Astrocyte (in vitro differentiated cells and primary cell): ENCODE data around the gene MAT2B. TPM values are rescaled to one million over a fixed set of nuclear protein-coding genes. Genes with fewer than 3 reads are reported as not detected.

Experiments
- DNase-seq: peaks from one replicate; pipeline ENCODE4 v3.0.0-alpha.2; 2010; ENCODE audit warnings: low read depth
- FAIRE-seq: peaks from 2 replicates; lab custom pipeline; 2011; peaks lifted over from hg19 to GRCh38; lab: Jason Lieb, UNC
- H2AFZ ChIP-seq: 2 replicates; pipeline ENCODE4 v1.6.0; 2012; ENCODE audit warnings: low read depth, low read length, inconsistent platforms
- H3K27ac ChIP-seq: 2 replicates; pipeline ENCODE4 v1.5.1; 2011; ENCODE audit warnings: low read depth, low read length, inconsistent platforms
- H3K27me3 ChIP-seq: 2 replicates; pipeline ENCODE4 v1.6.0; 2011; ENCODE audit warnings: low read length, inconsistent platforms; ENCODE audit not compliant: insufficient read depth
- H3K36me3 ChIP-seq: 2 replicates; pipeline ENCODE4 v1.5.1; 2011; ENCODE audit warnings: low read length, inconsistent platforms; ENCODE audit not compliant: insufficient read depth
- H3K4me1 ChIP-seq: 2 replicates; pipeline ENCODE4 v1.5.1; 2011; ENCODE audit warnings: low read length, inconsistent platforms; ENCODE audit not compliant: insufficient read depth
- H3K4me2 ChIP-seq: 2 replicates; pipeline ENCODE4 v1.6.0; 2012; ENCODE audit warnings: low read length, inconsistent platforms
- H3K4me3 ChIP-seq: 2 replicates; pipeline ENCODE4 v1.5.1; 2011; ENCODE audit warnings: low read depth, mild to moderate bottlenecking, low read length, inconsistent platforms; ENCODE audit not compliant: insufficient read depth
- H3K79me2 ChIP-seq: 2 replicates; pipeline ENCODE4 v1.6.0; 2012; ENCODE audit warnings: mild to moderate bottlenecking, low read length, inconsistent platforms; ENCODE audit not compliant: insufficient read depth
- H3K9ac ChIP-seq: 2 replicates; pipeline ENCODE4 v1.6.0; 2012; ENCODE audit warnings: mild to moderate bottlenecking, low read length, inconsistent platforms
- H3K9me3 ChIP-seq: 2 replicates; pipeline ENCODE4 v1.5.1; 2012; ENCODE audit warnings: low read depth, mild to moderate bottlenecking, low read length, inconsistent platforms; ENCODE audit not compliant: insufficient read depth
- H4K20me1 ChIP-seq: 2 replicates; pipeline ENCODE4 v1.6.0; 2012; ENCODE audit warnings: low read length, inconsistent platforms; ENCODE audit not compliant: insufficient read depth
- H3K27ac Mint-ChIP-seq: one replicate; pipeline ENCODE4 v1.8.0; 2021; ENCODE audit warnings: mild to moderate bottlenecking, mixed read lengths; ENCODE audit not compliant: unreplicated experiment
- H3K27me3 Mint-ChIP-seq: one replicate; pipeline ENCODE4 v1.8.0; 2021; ENCODE audit warnings: low read depth, mixed read lengths; ENCODE audit not compliant: unreplicated experiment
- H3K36me3 Mint-ChIP-seq: one replicate; pipeline ENCODE4 v1.8.0; 2021; ENCODE audit warnings: low read depth, mixed read lengths; ENCODE audit not compliant: unreplicated experiment
- H3K4me1 Mint-ChIP-seq: one replicate; pipeline ENCODE4 v1.8.0; 2021; ENCODE audit warnings: low read depth, mixed read lengths; ENCODE audit not compliant: unreplicated experiment
- H3K4me3 Mint-ChIP-seq: one replicate; pipeline ENCODE4 v1.8.0; 2021; ENCODE audit warnings: mild to moderate bottlenecking, moderate library complexity, mixed read lengths; ENCODE audit not compliant: unreplicated experiment
- H3K9me3 Mint-ChIP-seq: one replicate; pipeline ENCODE4 v1.8.0; 2021; ENCODE audit warnings: mild to moderate bottlenecking, mixed read lengths; ENCODE audit not compliant: unreplicated experiment
- EZH2 ChIP-seq: IDR thresholded peaks from 2 replicates; pipeline ENCODE4 v1.6.1; 2012; ENCODE audit warnings: mild to moderate bottlenecking, low read length, inconsistent platforms; ENCODE audit not compliant: insufficient read depth
- total RNA-seq: library from RNA; stranded (reverse); gene quantifications from 2 replicates; pipeline ENCODE4 v1.2.1, GENCODE V29; 2021
- TF ChIP-seq, protein P1 (sequence below): IDR thresholded peaks from 2 replicates; pipeline ENCODE4 v1.5.1; 2011; ENCODE audit warnings: low read depth, mild to moderate bottlenecking, inconsistent platforms, low read length, moderate library complexity; ENCODE audit not compliant: insufficient read depth

Gene MAT2B
- total RNA-seq, 1 donor from 2014 or later, result 41.0 TPM

GRCh38 chr5:163506095-163506457, 657 bp downstream of the MAT2B start:
- FAIRE-seq, result no peak
- Histone ChIP-seq H3K9me3 (no peaks in the 10 kb centered on the region), H3K36me3 (no peaks in the 10 kb centered on the region), H3K9ac (peak overlapping the region; percentile 96), H2AFZ (no peak overlapping the region), H3K4me1 (peaks cover 35% of the 10 kb centered on the region), H3K27ac (peak overlapping the region; percentile 85), H3K79me2 (peaks cover 54% of the 10 kb centered on the region), H3K4me3 (peak overlapping the region; percentile 97), H3K4me2 (peak overlapping the region; percentile 97), H3K27me3 (no peaks in the 10 kb centered on the region), H4K20me1 (peaks cover 40% of the 10 kb centered on the region)
- no peaks in the 10 kb centered on the region for H3K9me3 Mint-ChIP-seq
- no peaks in the 10 kb centered on the region for H3K27me3 Mint-ChIP-seq
- DNase-seq, result no peak
- H3K36me3 Mint-ChIP-seq, result no peaks in the 10 kb centered on the region
- H3K4me3 Mint-ChIP-seq, result peak overlapping the region; percentile 94
- peak overlapping the region; percentile 83 for H3K27ac Mint-ChIP-seq
- TF ChIP-seq, protein P1, sequence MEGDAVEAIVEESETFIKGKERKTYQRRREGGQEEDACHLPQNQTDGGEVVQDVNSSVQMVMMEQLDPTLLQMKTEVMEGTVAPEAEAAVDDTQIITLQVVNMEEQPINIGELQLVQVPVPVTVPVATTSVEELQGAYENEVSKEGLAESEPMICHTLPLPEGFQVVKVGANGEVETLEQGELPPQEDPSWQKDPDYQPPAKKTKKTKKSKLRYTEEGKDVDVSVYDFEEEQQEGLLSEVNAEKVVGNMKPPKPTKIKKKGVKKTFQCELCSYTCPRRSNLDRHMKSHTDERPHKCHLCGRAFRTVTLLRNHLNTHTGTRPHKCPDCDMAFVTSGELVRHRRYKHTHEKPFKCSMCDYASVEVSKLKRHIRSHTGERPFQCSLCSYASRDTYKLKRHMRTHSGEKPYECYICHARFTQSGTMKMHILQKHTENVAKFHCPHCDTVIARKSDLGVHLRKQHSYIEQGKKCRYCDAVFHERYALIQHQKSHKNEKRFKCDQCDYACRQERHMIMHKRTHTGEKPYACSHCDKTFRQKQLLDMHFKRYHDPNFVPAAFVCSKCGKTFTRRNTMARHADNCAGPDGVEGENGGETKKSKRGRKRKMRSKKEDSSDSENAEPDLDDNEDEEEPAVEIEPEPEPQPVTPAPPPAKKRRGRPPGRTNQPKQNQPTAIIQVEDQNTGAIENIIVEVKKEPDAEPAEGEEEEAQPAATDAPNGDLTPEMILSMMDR, result no peak
- TF ChIP-seq EZH2, result no peak
- H3K4me1 Mint-ChIP-seq, result peaks cover 16% of the 10 kb centered on the region

- peak overlapping the region; percentile 97 for H3K4me3 ChIP-seq
- Mint-ChIP-seq H3K27me3 (no peaks in the 10 kb centered on the region), H3K36me3 (no peaks in the 10 kb centered on the region), H3K9me3 (no peaks in the 10 kb centered on the region), H3K4me3 (peak overlapping the region; percentile 94), H3K27ac (peak overlapping the region; percentile 83), H3K4me1 (peaks cover 16% of the 10 kb centered on the region)
- peaks cover 44% of the 10 kb centered on the region for H4K20me1 ChIP-seq
- no peak overlapping the region for H2AFZ ChIP-seq
- peaks cover 35% of the 10 kb centered on the region for H3K4me1 ChIP-seq
- FAIRE-seq (no peak), DNase-seq (peak; percentile 64)
- H3K27me3 ChIP-seq, result no peaks in the 10 kb centered on the region
- H3K27ac ChIP-seq, result peak overlapping the region; percentile 85
- peak overlapping the region; percentile 96 for H3K9ac ChIP-seq
- peaks cover 60% of the 10 kb centered on the region for H3K79me2 ChIP-seq
- TF ChIP-seq, protein P1, result no peak
- TF ChIP-seq EZH2, result no peak
- peaks cover 1% of the 10 kb centered on the region for H3K36me3 ChIP-seq
- no peaks in the 10 kb centered on the region for H3K9me3 ChIP-seq
- H3K4me2 ChIP-seq, result peak overlapping the region; percentile 97
Observed at GRCh38 chr5:163506726-163507125, 1.3 kb downstream of the MAT2B start.

DNA sequence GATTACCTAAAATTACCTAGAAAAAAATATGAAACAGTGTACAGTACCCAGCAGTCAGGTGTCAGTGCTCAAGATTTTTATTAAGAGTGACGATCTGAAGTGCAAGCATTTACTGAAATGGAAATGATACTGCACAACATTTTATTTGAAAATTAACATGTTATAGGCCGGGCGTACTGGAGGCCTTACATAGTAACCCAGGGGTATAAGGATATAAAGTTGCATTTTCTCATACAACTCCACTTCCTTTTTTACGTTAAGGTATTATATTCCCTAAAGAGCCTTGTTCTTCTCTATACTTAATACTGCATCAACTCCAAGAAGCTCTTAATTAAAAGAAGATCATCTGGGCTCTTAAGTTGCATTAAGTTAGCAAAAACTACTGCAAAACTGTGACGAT, 3.3 kb downstream of the MAT2B start:
- Mint-ChIP-seq H3K4me3 (peak overlapping the region; percentile 54), H3K27ac (no peak overlapping the region), H3K9me3 (no peaks in the 10 kb centered on the region), H3K4me1 (peaks cover 12% of the 10 kb centered on the region), H3K36me3 (no peaks in the 10 kb centered on the region), H3K27me3 (no peaks in the 10 kb centered on the region)
- Histone ChIP-seq H3K4me2 (peak overlapping the region; percentile 81), H3K36me3 (peaks cover 15% of the 10 kb centered on the region), H3K4me3 (peak overlapping the region; percentile 37), H3K9ac (peak overlapping the region; percentile 59), H2AFZ (no peak overlapping the region), H3K9me3 (no peaks in the 10 kb centered on the region), H3K27me3 (no peaks in the 10 kb centered on the region), H3K79me2 (peaks cover 80% of the 10 kb centered on the region), H3K4me1 (peaks cover 28% of the 10 kb centered on the region), H3K27ac (peak overlapping the region; percentile 29), H4K20me1 (peaks cover 58% of the 10 kb centered on the region)
- TF ChIP-seq, protein P1, result no peak
- TF ChIP-seq EZH2, result no peak
- DNase-seq (no peak), FAIRE-seq (no peak)
